Keratinocyte (primary cell): ENCODE measurements around the gene CPNE4. TPM values are rescaled to one million over a fixed set of nuclear protein-coding genes. Genes with fewer than 3 reads are reported as not detected.

ENCODE experiments used
- DNase-seq: peaks from one replicate; pipeline ENCODE4 v3.0.0-alpha.2; 2011; ENCODE audit warnings: low read depth, missing footprints, low spot score
- FAIRE-seq: peaks from 2 replicates; lab custom pipeline; 2011; peaks lifted over from hg19 to GRCh38; lab: Jason Lieb, UNC
- H2AFZ ChIP-seq: 2 replicates; pipeline ENCODE4 v1.6.0; 2012; ENCODE audit warnings: low read length, control low read depth, inconsistent platforms; ENCODE audit not compliant: control insufficient read depth
- H3K27ac ChIP-seq: 2 replicates; pipeline ENCODE4 v1.5.1; 2011; ENCODE audit warnings: low read length; ENCODE audit not compliant: control insufficient read depth, insufficient read depth
- H3K27me3 ChIP-seq: 3 replicates; pipeline ENCODE4 v1.6.0; 2011; ENCODE audit warnings: low read length; ENCODE audit not compliant: control insufficient read depth, insufficient read depth; ENCODE audit errors: extremely low read depth
- H3K36me3 ChIP-seq, 2 experiments: 2 replicates in 1 of 2; 3 replicates in 1 of 2; pipeline ENCODE4 v1.5.1; 2011; ENCODE audit warnings: low read length in 2 of 2, mild to moderate bottlenecking in 1 of 2; ENCODE audit not compliant: control insufficient read depth in 2 of 2, insufficient read depth in 2 of 2; ENCODE audit errors: extremely low read depth in 1 of 2
- H3K4me1 ChIP-seq: 3 replicates; pipeline ENCODE4 v1.5.1; 2011; ENCODE audit warnings: low read length; ENCODE audit not compliant: control insufficient read depth, insufficient read depth; ENCODE audit errors: extremely low read depth
- H3K4me2 ChIP-seq: 3 replicates; pipeline ENCODE4 v1.6.0; 2011; ENCODE audit warnings: low read depth, low read length; ENCODE audit not compliant: control insufficient read depth, insufficient read depth; ENCODE audit errors: extremely low read depth
- H3K4me3 ChIP-seq, 3 experiments: fragments of 200-600 bp in 1 of 3; sonication (generic) in 1 of 3; 2 replicates in 2 of 3; 3 replicates in 1 of 3; pipeline ENCODE4 v1.5.1; 2011 to 2016; ENCODE audit warnings: low read length in 3 of 3, mild to moderate bottlenecking in 3 of 3, control low read depth in 2 of 3, inconsistent platforms in 1 of 3, low read depth in 1 of 3, mixed read lengths in 1 of 3, mixed run types in 1 of 3, moderate library complexity in 1 of 3; ENCODE audit not compliant: control insufficient read depth in 2 of 3, insufficient read depth in 2 of 3; ENCODE audit errors: extremely low read depth in 1 of 3
- H3K79me2 ChIP-seq: 2 replicates; pipeline ENCODE4 v1.6.0; 2012; ENCODE audit warnings: low read length; ENCODE audit not compliant: control insufficient read depth, insufficient read depth
- H3K9ac ChIP-seq: 3 replicates; pipeline ENCODE4 v1.6.0; 2011; ENCODE audit warnings: low read length; ENCODE audit not compliant: control insufficient read depth, insufficient read depth; ENCODE audit errors: extremely low read depth
- H3K9me1 ChIP-seq: 3 replicates; pipeline ENCODE4 v1.6.0; 2011; ENCODE audit warnings: low read length; ENCODE audit not compliant: control insufficient read depth, insufficient read depth; ENCODE audit errors: extremely low read depth
- H3K9me3 ChIP-seq: 2 replicates; pipeline ENCODE4 v1.5.1; 2012; ENCODE audit warnings: low read depth, low read length; ENCODE audit not compliant: control insufficient read depth
- H4K20me1 ChIP-seq: 3 replicates; pipeline ENCODE4 v1.6.0; 2011; ENCODE audit warnings: low read length; ENCODE audit not compliant: control insufficient read depth, insufficient read depth; ENCODE audit errors: extremely low read depth
- CTCF ChIP-seq, 3 experiments: IDR thresholded peaks in 1 of 3; conservative IDR thresholded peaks in 1 of 3; optimal IDR thresholded peaks in 1 of 3; 2 replicates in 2 of 3; 3 replicates in 1 of 3; pipeline versions ENCODE3 to v1.5.1; 2011; ENCODE audit warnings: low read length in 3 of 3, mild to moderate bottlenecking in 3 of 3, moderate library complexity in 2 of 3, control low read depth in 1 of 3, inconsistent platforms in 1 of 3; ENCODE audit not compliant: insufficient read depth in 2 of 3; ENCODE audit errors: extremely low read depth in 1 of 3
- EZH2 ChIP-seq: IDR thresholded peaks from one replicate; pipeline ENCODE4 v1.6.1; 2012; ENCODE audit warnings: inconsistent platforms, mild to moderate bottlenecking, low read length, moderate library complexity
- dilution Hi-C: fragments of 300-500 bp; cut with MboI; formaldehyde crosslinking; loops from one replicate; pipeline ENCODE4 v1.7.0; 2020; ENCODE audit warnings: low sequenced_read_pairs; ENCODE audit not compliant: extremely low pct_ligation_motif_present
- polyA plus RNA-seq, 5 experiments: library from polyadenylated mRNA; depleted of rRNA in 3 of 5; stranded (reverse) in 3 of 5; stranded (forward) in 1 of 5; unstranded in 1 of 5; fragments of >200 nt; gene quantifications; 1 replicate in 1 of 5; 2 replicates in 3 of 5; 3 replicates in 1 of 5; pipeline versions ENCODE4 v1.2.1 to v1.2.3, GENCODE V29; 2011 to 2012; ENCODE audit warnings: missing spikeins in 2 of 5, low read depth in 1 of 5, low replicate concordance in 1 of 5

The CPNE4 gene
- polyA plus RNA-seq, 1 donor (not counting 4 experiments of a cell fraction or from before 2014, with no cell fraction given) = 0.08 TPM

GRCh38 chr3:131530843-131531242 is 504.0 kb downstream of the CPNE4 start:
- H3K9ac ChIP-seq = no peak overlapping the region
- no peak overlapping the region for H3K4me2 ChIP-seq
- no peak for DNase-seq
- dilution Hi-C loops = no loop called here
- TF ChIP-seq CTCF (optimal IDR thresholded peaks at IDR 0.05 in 1 of 3, IDR thresholded peaks at IDR 0.05 in 1 of 3, conservative IDR thresholded peaks at IDR 0.05 in 1 of 3; ENCODE audit: extremely low read depth in 1 of 3, insufficient read depth in 2 of 3, low read length in 3 of 3) = no peak
- no peak for TF ChIP-seq EZH2
- no peaks in the 10 kb centered on the region for H3K9me1 ChIP-seq
- no peak overlapping the region for H3K4me3 ChIP-seq
- H3K27me3 ChIP-seq = peaks cover 6% of the 10 kb centered on the region
- H3K36me3 ChIP-seq = no peaks in the 10 kb centered on the region
- H2AFZ ChIP-seq = no peak overlapping the region
- H3K4me1 ChIP-seq = peaks cover 8% of the 10 kb centered on the region
- no peaks in the 10 kb centered on the region for H3K79me2 ChIP-seq
- no peak for FAIRE-seq
- H4K20me1 ChIP-seq = no peaks in the 10 kb centered on the region
- no peaks in the 10 kb centered on the region for H3K9me3 ChIP-seq
- H3K27ac ChIP-seq = no peak overlapping the region

GRCh38 chr3:131530388-131530787 is 504.4 kb downstream of the CPNE4 start:
- Histone ChIP-seq H3K27ac (no peak overlapping the region), H4K20me1 (no peaks in the 10 kb centered on the region), H3K9me3 (no peaks in the 10 kb centered on the region), H3K9ac (no peak overlapping the region), H3K9me1 (no peaks in the 10 kb centered on the region), H3K79me2 (no peaks in the 10 kb centered on the region), H3K4me2 (no peak overlapping the region), H3K4me1 (peaks cover 4% of the 10 kb centered on the region), H3K4me3 (no peak overlapping the region), H2AFZ (no peak overlapping the region), H3K36me3 (no peaks in the 10 kb centered on the region), H3K27me3 (peaks cover 6% of the 10 kb centered on the region)
- DNase-seq (no peak), FAIRE-seq (no peak)
- TF ChIP-seq CTCF (optimal IDR thresholded peaks at IDR 0.05 in 1 of 3, IDR thresholded peaks at IDR 0.05 in 1 of 3, conservative IDR thresholded peaks at IDR 0.05 in 1 of 3; ENCODE audit: extremely low read depth in 1 of 3, insufficient read depth in 2 of 3, low read length in 3 of 3) = no peak
- dilution Hi-C loops = no loop called here
